ENCODE measurements around the gene PPP1R16B.

DNA sequence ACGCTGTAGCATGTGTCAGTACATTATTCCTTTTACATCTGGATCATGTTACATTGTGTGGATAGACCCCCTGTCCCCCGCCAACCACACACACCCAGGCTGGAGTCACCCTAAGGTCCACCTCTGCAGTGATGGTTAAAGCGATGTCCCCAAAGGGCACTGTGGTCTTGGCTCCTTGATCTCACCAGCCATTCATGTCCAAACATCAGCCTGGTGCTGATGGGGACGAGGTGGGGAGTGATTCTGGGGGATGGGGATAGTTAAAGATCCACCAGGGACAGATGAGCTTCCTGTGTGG lies 61.5 kb downstream of the PPP1R16B start:
- TF ChIP-seq, protein P1, sequence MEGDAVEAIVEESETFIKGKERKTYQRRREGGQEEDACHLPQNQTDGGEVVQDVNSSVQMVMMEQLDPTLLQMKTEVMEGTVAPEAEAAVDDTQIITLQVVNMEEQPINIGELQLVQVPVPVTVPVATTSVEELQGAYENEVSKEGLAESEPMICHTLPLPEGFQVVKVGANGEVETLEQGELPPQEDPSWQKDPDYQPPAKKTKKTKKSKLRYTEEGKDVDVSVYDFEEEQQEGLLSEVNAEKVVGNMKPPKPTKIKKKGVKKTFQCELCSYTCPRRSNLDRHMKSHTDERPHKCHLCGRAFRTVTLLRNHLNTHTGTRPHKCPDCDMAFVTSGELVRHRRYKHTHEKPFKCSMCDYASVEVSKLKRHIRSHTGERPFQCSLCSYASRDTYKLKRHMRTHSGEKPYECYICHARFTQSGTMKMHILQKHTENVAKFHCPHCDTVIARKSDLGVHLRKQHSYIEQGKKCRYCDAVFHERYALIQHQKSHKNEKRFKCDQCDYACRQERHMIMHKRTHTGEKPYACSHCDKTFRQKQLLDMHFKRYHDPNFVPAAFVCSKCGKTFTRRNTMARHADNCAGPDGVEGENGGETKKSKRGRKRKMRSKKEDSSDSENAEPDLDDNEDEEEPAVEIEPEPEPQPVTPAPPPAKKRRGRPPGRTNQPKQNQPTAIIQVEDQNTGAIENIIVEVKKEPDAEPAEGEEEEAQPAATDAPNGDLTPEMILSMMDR (tag by site-specific recombination; IDR thresholded peaks at IDR 0.05) = no peak
- no peak for TF ChIP-seq ZBTB21 (tag by site-specific recombination; IDR thresholded peaks at IDR 0.05)
- TF ChIP-seq, protein P2, sequence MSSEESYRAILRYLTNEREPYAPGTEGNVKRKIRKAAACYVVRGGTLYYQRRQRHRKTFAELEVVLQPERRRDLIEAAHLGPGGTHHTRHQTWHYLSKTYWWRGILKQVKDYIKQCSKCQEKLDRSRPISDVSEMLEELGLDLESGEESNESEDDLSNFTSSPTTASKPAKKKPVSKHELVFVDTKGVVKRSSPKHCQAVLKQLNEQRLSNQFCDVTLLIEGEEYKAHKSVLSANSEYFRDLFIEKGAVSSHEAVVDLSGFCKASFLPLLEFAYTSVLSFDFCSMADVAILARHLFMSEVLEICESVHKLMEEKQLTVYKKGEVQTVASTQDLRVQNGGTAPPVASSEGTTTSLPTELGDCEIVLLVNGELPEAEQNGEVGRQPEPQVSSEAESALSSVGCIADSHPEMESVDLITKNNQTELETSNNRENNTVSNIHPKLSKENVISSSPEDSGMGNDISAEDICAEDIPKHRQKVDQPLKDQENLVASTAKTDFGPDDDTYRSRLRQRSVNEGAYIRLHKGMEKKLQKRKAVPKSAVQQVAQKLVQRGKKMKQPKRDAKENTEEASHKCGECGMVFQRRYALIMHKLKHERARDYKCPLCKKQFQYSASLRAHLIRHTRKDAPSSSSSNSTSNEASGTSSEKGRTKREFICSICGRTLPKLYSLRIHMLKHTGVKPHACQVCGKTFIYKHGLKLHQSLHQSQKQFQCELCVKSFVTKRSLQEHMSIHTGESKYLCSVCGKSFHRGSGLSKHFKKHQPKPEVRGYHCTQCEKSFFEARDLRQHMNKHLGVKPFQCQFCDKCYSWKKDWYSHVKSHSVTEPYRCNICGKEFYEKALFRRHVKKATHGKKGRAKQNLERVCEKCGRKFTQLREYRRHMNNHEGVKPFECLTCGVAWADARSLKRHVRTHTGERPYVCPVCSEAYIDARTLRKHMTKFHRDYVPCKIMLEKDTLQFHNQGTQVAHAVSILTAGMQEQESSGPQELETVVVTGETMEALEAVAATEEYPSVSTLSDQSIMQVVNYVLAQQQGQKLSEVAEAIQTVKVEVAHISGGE (tag by site-specific recombination; conservative IDR thresholded peaks at IDR 0.05; ENCODE audit: low read depth) = no peak
- TF ChIP-seq ZNF138 (tag by site-specific recombination; IDR thresholded peaks at IDR 0.05; ENCODE audit: borderline replicate concordance) = no peak
- TF ChIP-seq, protein P3, sequence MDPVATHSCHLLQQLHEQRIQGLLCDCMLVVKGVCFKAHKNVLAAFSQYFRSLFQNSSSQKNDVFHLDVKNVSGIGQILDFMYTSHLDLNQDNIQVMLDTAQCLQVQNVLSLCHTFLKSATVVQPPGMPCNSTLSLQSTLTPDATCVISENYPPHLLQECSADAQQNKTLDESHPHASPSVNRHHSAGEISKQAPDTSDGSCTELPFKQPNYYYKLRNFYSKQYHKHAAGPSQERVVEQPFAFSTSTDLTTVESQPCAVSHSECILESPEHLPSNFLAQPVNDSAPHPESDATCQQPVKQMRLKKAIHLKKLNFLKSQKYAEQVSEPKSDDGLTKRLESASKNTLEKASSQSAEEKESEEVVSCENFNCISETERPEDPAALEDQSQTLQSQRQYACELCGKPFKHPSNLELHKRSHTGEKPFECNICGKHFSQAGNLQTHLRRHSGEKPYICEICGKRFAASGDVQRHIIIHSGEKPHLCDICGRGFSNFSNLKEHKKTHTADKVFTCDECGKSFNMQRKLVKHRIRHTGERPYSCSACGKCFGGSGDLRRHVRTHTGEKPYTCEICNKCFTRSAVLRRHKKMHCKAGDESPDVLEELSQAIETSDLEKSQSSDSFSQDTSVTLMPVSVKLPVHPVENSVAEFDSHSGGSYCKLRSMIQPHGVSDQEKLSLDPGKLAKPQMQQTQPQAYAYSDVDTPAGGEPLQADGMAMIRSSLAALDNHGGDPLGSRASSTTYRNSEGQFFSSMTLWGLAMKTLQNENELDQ (tag by site-specific recombination; IDR thresholded peaks at IDR 0.05; ENCODE audit: low read depth) = no peak
- no peak for TF ChIP-seq ZNF274 (IDR thresholded peaks at IDR 0.05; ENCODE audit: low read length)
- no peak for TF ChIP-seq ZNF274 (tag by site-specific recombination; IDR thresholded peaks at IDR 0.05; ENCODE audit: borderline replicate concordance)
- TF ChIP-seq ZNF792 (tag by site-specific recombination; IDR thresholded peaks at IDR 0.05) = no peak
- no peak for TF ChIP-seq KLF7 (tag by site-specific recombination; IDR thresholded peaks at IDR 0.05; ENCODE audit: borderline replicate concordance)
- TF ChIP-seq, protein P4, sequence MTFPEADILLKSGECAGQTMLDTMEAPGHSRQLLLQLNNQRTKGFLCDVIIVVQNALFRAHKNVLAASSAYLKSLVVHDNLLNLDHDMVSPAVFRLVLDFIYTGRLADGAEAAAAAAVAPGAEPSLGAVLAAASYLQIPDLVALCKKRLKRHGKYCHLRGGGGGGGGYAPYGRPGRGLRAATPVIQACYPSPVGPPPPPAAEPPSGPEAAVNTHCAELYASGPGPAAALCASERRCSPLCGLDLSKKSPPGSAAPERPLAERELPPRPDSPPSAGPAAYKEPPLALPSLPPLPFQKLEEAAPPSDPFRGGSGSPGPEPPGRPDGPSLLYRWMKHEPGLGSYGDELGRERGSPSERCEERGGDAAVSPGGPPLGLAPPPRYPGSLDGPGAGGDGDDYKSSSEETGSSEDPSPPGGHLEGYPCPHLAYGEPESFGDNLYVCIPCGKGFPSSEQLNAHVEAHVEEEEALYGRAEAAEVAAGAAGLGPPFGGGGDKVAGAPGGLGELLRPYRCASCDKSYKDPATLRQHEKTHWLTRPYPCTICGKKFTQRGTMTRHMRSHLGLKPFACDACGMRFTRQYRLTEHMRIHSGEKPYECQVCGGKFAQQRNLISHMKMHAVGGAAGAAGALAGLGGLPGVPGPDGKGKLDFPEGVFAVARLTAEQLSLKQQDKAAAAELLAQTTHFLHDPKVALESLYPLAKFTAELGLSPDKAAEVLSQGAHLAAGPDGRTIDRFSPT (tag by site-specific recombination; IDR thresholded peaks at IDR 0.05) = no peak
- no peak for TF ChIP-seq ZNF2 (tag by site-specific recombination; IDR thresholded peaks at IDR 0.05)
- TF ChIP-seq, protein P5, sequence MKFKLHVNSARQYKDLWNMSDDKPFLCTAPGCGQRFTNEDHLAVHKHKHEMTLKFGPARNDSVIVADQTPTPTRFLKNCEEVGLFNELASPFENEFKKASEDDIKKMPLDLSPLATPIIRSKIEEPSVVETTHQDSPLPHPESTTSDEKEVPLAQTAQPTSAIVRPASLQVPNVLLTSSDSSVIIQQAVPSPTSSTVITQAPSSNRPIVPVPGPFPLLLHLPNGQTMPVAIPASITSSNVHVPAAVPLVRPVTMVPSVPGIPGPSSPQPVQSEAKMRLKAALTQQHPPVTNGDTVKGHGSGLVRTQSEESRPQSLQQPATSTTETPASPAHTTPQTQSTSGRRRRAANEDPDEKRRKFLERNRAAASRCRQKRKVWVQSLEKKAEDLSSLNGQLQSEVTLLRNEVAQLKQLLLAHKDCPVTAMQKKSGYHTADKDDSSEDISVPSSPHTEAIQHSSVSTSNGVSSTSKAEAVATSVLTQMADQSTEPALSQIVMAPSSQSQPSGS (tag by site-specific recombination; IDR thresholded peaks at IDR 0.05; ENCODE audit: low read depth) = no peak
- no peak for TF ChIP-seq ZNF658 (tag by site-specific recombination; IDR thresholded peaks at IDR 0.05)
- no peak for TF ChIP-seq ZNF175 (tag by site-specific recombination; IDR thresholded peaks at IDR 0.05)
- TF ChIP-seq ZNF10 (tag by site-specific recombination; IDR thresholded peaks at IDR 0.05) = no peak
